ENCODE measurements around the gene ADORA1.

ADORA1 gene

DNA sequence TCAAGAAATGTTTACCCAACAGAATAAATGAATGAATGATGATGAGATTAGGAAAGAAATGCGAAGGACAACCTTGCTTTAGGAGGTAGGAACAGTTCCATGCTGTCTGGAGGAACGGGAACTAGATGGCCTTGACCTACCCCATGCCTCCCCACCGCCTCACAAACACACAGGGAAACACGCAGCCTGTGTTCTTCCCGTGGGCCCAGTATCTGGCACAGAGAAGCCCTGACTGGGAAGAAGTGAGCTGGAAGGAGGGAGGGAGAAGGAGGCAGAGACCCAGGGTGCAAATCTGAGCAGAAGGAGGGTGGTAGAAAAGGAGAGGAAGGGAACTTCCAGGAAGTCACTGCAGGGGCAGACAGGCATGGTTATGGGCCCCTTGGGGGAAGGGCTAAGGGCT, 3.5 kb upstream of the ADORA1 start:
- no peak for DNase-seq

DNA sequence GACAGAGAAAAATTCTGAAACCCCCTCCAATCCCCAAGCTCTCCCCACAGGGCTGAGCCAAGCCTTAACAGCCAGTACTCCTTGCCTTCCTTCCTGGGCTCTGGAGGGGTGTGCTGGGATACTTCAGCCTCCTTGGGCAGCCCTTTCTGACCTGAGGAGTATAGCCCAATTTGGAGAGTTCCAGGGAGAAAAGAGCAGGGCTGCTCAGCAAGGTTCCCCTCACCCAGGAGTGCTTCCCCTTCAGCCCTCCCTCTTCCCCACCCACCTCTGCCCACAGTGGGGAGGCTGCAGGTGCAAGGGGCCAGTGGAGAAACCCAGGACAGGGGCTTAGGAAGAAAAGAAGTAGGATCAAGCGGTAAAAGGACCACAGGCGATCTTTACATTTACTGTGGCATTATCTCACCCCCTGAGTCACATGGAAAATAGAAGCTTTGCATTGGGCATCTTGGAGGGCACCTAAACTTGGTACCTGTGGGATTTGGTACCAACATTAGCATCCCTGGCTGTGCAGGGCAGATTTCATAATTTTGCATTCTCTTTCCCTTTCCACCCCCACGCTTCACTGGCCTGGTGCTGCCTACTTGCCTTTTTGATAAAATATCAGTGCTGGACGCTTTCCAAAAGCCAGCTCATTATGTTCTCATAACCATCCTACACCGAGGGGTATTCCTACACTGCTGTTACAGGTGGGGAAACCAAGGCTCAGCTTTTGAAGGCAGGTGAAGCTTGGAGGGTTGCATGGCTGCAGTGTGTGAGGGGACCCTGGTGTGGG, 2.8 kb upstream of the ADORA1 start:
- DNase-seq, result peak; percentile 20

DNA sequence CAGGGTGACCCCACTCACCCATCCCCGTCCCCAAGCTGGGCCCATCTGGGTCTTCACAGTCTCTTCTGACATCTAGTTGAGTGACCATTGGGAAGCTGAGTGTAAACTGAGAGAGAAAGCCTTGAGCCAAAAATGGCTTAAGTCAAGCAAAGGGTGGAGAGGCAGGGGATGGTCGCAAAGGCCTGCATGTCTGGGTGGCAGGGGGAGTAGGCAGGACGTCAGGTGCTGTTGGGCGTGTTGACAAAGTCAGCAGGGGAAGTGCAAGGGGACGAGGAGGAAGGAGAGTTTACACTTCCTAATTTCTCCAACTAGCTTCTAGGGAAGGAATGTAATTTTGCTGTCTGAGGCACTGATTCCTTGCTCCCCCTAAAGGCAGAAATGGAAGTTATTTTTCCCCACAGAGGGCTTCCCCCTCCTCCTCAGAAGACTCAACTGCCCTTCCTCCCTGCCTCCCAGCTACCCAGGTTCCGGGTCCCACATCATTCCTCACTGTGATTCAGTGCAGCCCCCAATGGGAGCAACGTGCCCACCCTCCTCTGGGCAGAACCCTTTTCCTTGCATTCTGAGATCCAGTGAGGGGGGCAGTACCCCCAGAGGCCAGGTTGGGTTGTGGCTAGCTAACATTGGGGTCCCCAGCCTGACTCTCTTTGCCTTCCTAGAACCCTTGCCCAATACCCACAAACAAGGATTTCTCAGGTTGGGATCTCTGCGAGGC, 1.2 kb upstream of the ADORA1 start:
- peak; percentile 49 for DNase-seq

DNA sequence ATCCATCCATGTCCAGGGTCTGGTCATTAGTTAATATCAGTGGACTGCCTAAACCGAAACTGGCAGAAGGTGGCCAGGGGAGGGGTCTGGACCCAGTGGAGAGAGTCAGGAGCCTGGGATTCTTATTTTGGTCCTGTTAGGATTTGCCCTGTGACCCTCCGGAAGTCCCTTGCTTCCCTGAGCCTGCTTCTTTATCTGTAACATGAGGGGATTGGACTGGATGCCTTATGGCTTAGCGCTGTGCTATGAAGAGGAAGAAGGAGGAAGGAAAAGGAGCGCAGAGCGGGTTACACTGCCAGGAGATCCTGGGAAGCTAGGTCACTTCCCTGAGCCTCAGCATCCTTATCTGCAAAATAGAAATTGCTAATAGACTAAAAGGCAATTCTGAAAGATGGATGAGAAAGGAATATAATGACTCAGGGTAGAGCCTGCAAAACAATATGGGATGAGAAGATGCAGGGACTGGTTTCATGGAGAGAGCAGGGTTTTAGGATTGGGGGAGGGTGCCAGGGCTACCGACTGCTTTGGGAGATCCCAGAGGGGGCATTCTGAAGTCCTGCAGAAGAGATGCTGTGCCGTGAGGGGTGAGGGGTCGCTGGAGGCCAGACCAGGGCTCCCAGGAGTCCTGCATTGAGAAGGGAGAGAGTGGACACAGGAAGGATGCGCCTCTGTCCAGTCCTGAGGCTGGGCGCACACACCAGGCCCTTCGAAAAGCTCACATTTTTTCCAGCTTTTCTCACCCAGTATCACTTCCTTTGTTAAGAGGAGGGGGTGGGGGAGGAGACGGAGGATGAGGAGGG, 460 bp upstream of the ADORA1 start:
- DNase-seq, result peak; percentile 40

DNA sequence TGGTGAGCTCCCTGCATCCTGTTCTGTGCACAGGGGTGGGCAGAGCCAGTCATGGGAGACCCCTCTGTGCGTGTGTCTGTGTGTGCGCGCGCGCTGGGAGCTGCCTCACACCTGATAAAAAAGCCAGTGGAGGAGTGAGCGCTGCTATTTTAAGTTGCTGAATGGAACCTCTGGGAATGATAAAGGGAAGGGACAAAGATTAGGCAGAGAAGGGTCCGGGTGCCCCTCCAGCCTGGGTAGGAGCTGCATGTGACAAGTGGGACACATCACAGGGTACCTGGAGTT, 847 bp downstream of the ADORA1 start:
- no peak for DNase-seq

DNA sequence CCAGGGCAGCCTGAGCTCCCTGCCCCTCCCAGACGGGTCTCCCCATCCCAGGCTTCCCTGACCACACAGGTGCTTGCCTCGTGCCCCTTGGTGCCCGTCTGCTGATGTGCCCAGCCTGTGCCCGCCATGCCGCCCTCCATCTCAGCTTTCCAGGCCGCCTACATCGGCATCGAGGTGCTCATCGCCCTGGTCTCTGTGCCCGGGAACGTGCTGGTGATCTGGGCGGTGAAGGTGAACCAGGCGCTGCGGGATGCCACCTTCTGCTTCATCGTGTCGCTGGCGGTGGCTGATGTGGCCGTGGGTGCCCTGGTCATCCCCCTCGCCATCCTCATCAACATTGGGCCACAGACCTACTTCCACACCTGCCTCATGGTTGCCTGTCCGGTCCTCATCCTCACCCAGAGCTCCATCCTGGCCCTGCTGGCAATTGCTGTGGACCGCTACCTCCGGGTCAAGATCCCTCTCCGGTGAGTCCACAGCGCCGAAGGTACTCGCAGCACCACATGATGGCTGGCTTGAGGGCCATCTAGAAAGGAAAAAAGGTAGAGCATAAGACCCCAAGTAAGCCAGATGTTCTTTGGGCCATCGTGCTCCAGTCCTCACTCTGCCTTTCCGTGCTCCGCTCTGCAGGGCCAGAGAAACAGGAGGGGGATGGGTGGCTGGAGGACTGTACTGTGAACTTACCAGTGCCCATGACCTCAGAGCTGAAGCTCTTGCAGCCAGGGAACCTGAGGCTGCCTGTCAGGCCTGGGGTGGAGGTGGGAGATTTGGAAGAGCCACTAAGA, 1.4 kb downstream of the ADORA1 start:
- DNase-seq, result no peak

DNA sequence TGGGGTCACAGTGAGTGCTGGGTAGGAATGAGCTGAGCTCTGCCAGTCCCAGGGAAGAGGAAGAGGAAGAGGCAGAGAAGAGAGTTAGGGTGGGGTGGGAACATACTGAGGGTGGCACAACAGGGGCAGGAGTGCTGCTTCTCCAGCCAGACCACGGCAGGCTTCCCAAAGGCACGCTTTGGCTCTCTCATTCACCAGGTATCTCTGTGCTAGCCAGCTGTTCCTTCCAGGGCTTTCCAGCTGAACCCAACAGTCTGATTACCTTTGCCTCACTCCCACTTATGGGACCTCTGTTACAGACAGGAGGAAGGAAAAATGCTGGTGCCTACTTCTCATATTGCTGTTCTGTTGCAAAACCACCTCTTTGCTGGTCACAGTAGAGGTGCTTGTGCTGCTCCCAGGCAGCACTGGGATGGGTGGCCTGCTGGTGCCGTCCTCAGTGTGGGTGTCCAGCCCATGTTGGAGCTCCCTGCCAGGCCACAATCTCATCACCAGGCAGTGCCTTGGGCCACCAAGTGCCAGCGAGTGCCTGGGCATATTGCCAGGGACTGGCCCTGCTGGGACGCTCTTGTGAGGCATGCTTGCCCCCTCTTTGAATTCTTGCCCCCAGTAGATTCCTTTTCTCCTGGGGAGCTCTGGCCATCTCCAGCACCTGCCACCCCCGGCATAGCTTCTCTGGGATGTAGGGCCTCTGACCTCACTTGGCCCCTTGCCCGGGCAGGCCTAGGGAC, 2.1 kb downstream of the ADORA1 start:
- no peak for DNase-seq

DNA sequence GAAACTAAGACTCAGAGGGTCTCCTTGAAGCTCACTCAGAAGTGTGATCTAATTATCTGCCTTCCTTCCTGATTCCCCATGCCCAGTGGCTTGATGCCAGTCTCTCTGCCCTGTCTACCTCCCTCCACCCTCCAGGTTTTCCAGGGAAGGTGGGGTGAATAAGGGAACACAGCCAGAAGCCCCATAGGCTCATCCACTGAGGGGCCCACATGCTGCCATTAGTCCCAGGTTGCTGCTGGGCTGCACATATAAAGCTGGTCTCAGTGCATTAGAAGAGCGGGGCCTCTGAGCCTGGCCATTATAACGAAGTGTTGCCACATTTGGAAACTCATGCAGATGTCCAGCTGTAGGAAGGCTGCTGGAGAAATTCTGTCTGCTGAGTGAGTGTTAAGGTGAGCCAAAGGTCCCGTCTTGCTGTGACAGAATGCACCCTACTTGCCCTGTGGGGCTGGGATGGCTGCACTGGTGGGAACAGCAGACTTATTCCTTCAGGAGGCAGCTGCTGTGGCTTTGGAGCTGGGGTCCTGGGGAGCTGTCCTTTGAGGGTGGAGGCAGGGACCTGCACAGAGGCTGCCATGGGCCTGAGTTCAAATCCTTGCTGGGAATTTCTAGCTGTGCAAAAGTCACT, 2.9 kb downstream of the ADORA1 start:
- no peak for DNase-seq

DNA sequence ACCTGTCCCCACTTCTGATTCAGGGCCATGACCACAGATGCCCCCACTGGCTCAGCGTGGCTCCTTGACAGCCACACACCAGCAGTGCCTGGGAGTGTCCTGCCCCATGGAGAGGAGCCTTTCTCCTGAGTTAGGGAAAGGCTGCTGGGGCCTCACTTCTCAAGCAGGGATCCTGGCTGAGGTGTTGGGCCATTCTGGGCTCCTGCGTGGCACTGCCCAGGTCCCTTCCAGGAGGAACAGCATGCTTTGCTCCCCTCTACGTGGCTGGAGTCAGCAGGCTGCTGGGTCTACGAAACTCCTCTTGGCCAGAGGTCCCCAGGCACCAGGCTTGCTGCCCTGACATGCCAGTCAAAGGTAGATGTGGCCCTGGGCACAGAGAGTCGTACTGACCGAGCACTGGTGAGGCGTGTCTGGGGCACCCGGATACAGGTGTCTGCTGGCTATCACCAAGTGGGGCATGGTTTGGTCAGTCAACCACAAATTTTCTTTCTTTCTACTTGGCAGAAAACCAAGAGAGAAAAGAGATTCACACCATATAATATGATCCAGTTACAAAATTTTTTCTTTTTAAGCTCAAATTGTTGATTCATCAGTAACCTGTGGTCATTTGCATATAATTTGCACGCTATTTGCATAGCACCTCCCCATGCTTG, 4.1 kb downstream of the ADORA1 start:
- DNase-seq, result no peak

DNA sequence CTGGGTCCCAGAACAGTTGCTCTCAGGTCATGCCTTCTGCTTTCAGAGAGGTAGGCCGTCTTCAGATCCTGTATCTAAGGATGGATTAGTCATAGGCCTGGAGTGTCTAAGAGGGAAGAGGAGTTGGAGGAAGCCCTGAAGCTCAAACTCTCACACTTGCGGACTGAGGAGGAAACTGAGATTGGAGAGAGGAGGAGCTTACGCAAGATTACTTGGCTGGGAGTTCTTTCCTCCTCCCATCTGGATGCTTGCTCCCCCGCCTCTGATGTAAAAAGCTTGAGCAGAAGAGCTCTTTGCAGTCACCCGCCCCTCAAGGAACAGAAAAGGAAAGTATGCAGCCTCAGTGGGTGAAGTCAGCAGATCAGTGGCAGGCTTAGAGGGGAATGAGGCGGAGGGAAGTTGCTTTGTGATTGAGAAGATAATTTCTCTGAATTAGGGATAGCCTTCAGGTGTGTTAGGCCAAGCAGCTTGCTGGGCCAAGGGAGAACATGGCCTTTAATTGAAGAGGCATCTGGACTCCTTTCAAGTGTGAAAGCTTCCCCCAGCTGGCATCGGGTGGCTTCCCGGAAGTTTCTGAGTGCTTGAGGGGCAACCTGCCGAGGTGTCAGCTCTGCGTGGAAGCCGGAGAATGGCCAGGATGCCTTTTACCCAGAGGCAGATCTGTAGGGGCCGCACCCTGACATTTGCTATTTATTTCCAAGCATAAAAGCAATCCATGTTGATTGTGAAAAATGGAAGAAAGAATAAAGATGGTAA, 6.6 kb downstream of the ADORA1 start:
- peak; percentile 59 for DNase-seq

DNA sequence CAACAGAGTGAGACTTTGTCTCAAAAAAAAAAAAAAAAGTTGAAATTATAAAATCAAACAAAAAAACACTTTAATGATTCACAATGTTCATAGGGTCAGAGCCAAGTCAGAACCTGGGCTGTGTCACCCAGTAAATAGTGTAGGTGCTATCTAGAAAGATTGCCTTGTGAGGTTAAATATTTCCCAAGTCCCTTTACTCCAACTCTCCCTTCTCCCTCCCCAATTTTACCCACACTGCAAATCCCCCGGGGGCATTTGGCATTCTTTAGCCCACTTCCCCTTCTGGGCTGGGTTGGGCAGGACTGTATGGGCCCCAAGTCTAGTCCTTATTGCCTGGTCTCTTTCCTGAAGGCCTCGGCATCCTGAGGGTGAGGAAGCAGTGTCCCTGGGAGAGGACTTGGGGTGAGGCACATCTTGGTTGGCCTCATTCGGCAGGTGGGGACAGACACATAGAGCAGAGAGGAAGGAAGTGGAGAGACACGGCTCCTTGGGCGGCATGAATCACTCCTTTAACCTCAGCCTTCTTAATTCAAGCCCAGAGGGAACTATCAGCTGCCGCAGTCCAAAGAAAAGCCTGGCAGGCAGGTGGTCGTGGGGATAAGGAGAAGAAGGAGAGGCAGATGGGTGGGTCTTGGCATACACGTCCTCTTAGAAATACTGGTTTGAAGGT, 8.2 kb downstream of the ADORA1 start:
- DNase-seq, result no peak

DNA sequence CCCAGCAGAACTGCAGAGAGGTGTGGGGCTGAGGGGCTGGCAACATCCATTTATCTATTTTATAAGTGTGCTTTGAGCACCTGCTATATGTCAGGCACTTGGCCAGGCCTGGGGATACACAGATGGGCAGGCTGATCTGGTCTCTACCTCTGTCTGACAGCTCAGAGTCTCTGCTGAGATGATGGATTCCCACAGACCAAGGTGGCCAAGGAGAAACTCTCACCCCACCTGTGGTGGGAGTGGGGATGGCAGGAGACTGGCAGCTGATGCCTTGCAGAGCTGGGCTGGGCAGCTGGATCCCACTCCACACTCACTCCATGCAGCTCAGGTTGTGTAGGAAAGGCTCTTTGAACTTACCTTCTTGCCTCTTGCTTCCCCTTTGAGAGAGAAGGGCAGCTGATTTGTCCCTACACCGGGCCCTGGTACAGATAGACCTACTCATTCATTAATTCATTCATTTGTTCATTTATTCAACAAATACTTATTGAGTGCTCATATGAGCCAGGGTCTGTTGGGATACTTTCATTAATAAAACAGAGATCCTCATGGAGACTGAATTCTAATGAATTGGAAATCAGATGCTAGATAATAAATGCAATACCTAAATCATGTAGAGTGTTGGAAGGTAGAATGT, 9.0 kb downstream of the ADORA1 start:
- no peak for DNase-seq

DNA sequence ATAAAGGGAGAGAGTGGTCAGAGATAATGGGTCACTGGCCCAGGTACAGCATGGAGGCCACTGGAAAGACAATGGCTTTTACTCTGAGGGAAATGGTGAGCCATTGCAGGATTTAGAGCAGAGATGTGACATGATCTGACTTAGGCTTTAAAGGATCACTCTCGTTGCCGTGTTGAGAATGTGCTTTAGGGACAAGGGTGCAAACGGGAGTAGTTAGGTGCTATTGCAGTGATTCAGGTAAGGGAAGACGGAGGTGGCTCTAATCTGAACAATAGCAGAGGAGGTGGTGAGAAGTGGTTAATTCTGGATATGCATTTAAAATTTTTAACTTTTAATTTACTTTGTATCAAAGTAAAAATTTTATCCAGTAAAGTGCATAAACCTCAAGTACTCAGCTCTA, 9.8 kb downstream of the ADORA1 start:
- DNase-seq, result no peak

DNA sequence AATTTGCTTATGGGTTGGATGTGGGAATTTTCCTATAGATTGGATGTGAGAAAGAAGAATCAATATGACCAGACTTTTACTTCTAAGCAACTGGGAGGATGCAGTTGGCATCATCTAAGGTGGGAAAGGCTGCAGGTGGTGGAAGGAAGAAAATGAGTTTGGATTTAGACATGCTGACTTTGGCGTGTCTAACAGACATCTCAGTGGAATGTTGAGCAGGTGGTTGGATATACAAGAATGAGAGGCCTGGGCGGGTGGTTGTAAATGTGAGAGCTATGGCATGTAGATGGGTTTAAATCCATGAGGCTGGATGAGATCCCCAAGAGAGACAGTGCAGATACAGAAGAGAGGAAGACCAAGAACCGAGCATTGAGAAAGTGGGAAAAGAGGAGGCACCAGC, 10.5 kb downstream of the ADORA1 start:
- no peak for DNase-seq

DNA sequence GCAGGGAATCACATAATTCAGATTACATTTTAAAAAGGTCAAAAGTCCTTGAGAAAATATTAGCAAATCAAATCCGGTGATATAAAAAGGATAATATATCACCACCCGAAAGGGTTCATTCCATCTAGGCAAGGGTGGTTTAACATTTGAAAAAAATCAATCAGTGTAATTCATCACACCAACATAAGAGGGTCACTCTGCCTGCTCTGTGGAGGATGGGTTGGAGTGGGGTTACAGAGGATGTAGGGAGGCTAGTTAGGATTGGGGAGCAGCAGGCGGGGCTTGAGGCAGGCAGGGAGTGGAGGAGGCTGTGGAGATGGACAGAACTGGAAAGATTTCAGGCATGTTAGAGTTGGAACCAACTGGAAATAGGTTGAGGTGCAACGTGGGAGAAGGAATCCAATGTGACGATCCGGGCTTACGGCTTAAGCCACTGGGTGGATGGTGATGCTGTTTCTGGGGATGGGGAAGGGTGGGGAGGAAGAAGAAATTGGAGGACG, 12.5 kb downstream of the ADORA1 start:
- no peak for DNase-seq

DNA sequence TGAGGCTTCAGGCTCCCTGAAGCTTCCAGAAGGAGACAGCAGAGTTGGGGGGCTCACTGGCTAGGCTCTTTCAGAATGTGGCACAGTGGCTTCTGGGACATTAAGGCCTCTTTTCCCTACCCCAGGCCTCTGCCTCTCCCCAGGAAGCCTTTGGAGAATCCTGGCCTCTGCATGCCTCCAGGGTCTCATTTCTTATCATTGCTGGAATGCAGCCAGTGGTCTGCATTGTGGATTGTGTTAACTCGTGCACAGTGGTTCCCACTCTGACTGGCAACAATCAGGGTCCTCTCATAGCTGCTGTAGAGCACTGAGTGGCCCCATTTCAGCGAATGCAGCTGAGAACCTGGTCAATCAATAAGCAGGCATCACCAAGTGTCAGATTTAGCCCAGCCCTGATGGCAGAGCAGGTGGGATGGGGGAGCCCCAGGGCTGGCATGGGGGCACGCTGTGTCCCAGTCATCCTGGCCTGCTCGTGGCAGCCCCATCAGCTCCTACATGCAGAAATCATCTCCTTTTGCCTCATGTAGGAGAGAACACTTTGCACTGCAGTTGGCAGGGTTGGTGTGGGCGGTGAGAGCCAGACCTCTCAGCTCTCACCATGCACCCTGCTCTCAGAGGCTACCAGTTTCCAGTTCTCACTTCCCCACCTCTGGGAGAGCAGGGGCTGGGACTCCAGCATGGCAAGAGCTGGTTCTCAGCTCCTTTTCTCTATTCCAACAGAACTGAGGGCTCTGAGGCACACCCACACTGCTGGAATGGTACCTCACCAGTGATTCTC, 13.4 kb downstream of the ADORA1 start:
- no peak for DNase-seq

DNA sequence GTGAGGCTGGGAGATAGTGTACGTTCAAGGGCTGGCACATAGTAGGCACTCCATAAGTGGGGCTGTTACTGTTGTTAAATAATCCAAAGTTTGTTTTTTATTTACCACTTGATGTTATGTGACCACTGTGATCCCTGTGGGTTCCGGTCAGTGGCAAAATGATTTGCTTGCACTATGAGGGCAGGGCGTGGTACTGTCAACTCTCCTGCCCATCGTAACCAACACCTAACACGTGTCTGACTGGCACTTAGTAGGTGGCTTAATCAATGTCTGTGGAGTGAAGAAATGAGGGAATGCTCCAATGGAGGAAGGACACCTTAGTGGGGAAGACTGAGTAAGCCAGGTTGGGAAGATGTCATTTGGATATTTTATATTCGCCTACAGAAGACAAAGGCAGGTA, 14.6 kb downstream of the ADORA1 start:
- DNase-seq, result no peak

DNA sequence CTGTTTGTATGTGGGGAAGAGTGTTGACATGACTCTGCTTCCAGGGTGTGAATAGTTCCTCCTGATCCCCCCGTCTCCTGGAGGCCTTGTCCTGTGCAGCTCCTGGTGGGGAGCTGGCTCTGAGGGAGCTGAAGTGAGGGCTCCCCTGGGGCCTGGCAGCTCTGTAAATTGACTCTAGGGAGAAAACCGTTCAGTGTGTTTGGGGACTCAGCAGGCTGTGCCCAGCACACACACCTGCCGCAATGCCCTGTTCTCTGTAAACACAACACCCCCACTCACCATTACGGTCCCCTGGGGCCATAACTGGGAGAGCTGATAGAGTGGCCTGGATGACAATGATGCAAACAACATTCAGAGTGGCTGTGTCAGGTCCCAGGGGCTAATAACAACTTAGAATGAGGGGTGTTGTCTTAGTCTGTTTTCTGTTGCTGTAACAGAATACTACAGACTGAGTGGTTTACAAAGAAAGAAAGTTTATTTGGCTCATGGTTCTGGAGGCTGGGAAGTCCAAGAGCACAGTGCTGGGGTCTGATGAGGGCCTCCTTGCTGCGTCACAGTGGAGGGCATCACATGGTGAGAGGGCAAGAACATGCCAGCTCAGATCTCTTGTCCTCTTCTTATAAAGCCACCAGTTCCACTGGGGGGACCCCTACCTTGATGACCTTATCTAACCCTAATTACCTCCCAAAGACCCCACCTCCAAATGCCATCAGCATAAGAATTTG, 15.3 kb downstream of the ADORA1 start:
- DNase-seq, result no peak
